GM21737 (cell line): ENCODE results near the gene GALNT15.

ENCODE experiments used
- ATAC-seq: cut with Tn5 transposase; IDR thresholded peaks from one replicate; pipeline ENCODE4 v1.9.1; 2021; ENCODE audit warnings: mild to moderate bottlenecking, moderate library complexity; ENCODE audit not compliant: unreplicated experiment

Gene GALNT15

GRCh38 chr3:16186086-16186485 lies 11.6 kb downstream of the GALNT15 start:
- no peak for ATAC-seq

- ATAC-seq: no peak
These were observed 12.1 kb downstream of the GALNT15 start for GRCh38 chr3:16186565-16186964.

GRCh38 chr3:16187213-16187790 lies 12.8 kb downstream of the GALNT15 start:
- ATAC-seq: no peak

- ATAC-seq: no peak
These were observed 13.6 kb downstream of the GALNT15 start for GRCh38 chr3:16188071-16188470.

GRCh38 chr3:16189201-16189600 lies 14.7 kb downstream of the GALNT15 start:
- no peak for ATAC-seq

GRCh38 chr3:16190704-16191103 lies 16.2 kb downstream of the GALNT15 start:
- ATAC-seq: no peak

GRCh38 chr3:16191591-16191990 lies 17.1 kb downstream of the GALNT15 start:
- ATAC-seq: no peak

GRCh38 chr3:16192176-16192811 lies 17.8 kb downstream of the GALNT15 start:
- no peak for ATAC-seq

- no peak for ATAC-seq
These were observed 23.9 kb downstream of the GALNT15 start for GRCh38 chr3:16198427-16198826.

GRCh38 chr3:16199769-16200168 lies 25.3 kb downstream of the GALNT15 start:
- ATAC-seq: no peak

- no peak for ATAC-seq
These were observed 25.9 kb downstream of the GALNT15 start for GRCh38 chr3:16200411-16200810.

- no peak for ATAC-seq
These were observed 28.6 kb downstream of the GALNT15 start for GRCh38 chr3:16203031-16203430.

GRCh38 chr3:16203671-16204629 lies 29.5 kb downstream of the GALNT15 start:
- no peak for ATAC-seq

- ATAC-seq: no peak
These were observed 30.3 kb downstream of the GALNT15 start for GRCh38 chr3:16204751-16205150.

GRCh38 chr3:16205156-16205870 lies 30.8 kb downstream of the GALNT15 start:
- no peak for ATAC-seq

GRCh38 chr3:16207031-16207430 lies 32.6 kb downstream of the GALNT15 start:
- ATAC-seq: no peak

- no peak for ATAC-seq
These were observed 36.9 kb downstream of the GALNT15 start for GRCh38 chr3:16211176-16211904.

- ATAC-seq: no peak
These were observed 39.9 kb downstream of the GALNT15 start for GRCh38 chr3:16214366-16214765.

GRCh38 chr3:16216373-16216935 lies 42.0 kb downstream of the GALNT15 start:
- no peak for ATAC-seq

GRCh38 chr3:16219777-16220176 lies 45.3 kb downstream of the GALNT15 start:
- ATAC-seq: no peak
